Astrocyte (in vitro differentiated cells and primary cell): ENCODE data around the gene UNC5C. TPM values are rescaled to one million over a fixed set of nuclear protein-coding genes. Genes with fewer than 3 reads are reported as not detected.

Experiments used
- DNase-seq: peaks from one replicate; pipeline ENCODE4 v3.0.0-alpha.2; 2010; ENCODE audit warnings: low read depth
- FAIRE-seq: peaks from 2 replicates; lab custom pipeline; 2011; peaks lifted over from hg19 to GRCh38; lab: Jason Lieb, UNC
- H2AFZ ChIP-seq: 2 replicates; pipeline ENCODE4 v1.6.0; 2012; ENCODE audit warnings: low read depth, low read length, inconsistent platforms
- H3K27ac ChIP-seq: 2 replicates; pipeline ENCODE4 v1.5.1; 2011; ENCODE audit warnings: low read depth, low read length, inconsistent platforms
- H3K27me3 ChIP-seq: 2 replicates; pipeline ENCODE4 v1.6.0; 2011; ENCODE audit warnings: low read length, inconsistent platforms; ENCODE audit not compliant: insufficient read depth
- H3K36me3 ChIP-seq: 2 replicates; pipeline ENCODE4 v1.5.1; 2011; ENCODE audit warnings: low read length, inconsistent platforms; ENCODE audit not compliant: insufficient read depth
- H3K4me1 ChIP-seq: 2 replicates; pipeline ENCODE4 v1.5.1; 2011; ENCODE audit warnings: low read length, inconsistent platforms; ENCODE audit not compliant: insufficient read depth
- H3K4me2 ChIP-seq: 2 replicates; pipeline ENCODE4 v1.6.0; 2012; ENCODE audit warnings: low read length, inconsistent platforms
- H3K4me3 ChIP-seq: 2 replicates; pipeline ENCODE4 v1.5.1; 2011; ENCODE audit warnings: low read depth, mild to moderate bottlenecking, low read length, inconsistent platforms; ENCODE audit not compliant: insufficient read depth
- H3K79me2 ChIP-seq: 2 replicates; pipeline ENCODE4 v1.6.0; 2012; ENCODE audit warnings: mild to moderate bottlenecking, low read length, inconsistent platforms; ENCODE audit not compliant: insufficient read depth
- H3K9ac ChIP-seq: 2 replicates; pipeline ENCODE4 v1.6.0; 2012; ENCODE audit warnings: mild to moderate bottlenecking, low read length, inconsistent platforms
- H3K9me3 ChIP-seq: 2 replicates; pipeline ENCODE4 v1.5.1; 2012; ENCODE audit warnings: low read depth, mild to moderate bottlenecking, low read length, inconsistent platforms; ENCODE audit not compliant: insufficient read depth
- H4K20me1 ChIP-seq: 2 replicates; pipeline ENCODE4 v1.6.0; 2012; ENCODE audit warnings: low read length, inconsistent platforms; ENCODE audit not compliant: insufficient read depth
- H3K27ac Mint-ChIP-seq: one replicate; pipeline ENCODE4 v1.8.0; 2021; ENCODE audit warnings: mild to moderate bottlenecking, mixed read lengths; ENCODE audit not compliant: unreplicated experiment
- H3K27me3 Mint-ChIP-seq: one replicate; pipeline ENCODE4 v1.8.0; 2021; ENCODE audit warnings: low read depth, mixed read lengths; ENCODE audit not compliant: unreplicated experiment
- H3K36me3 Mint-ChIP-seq: one replicate; pipeline ENCODE4 v1.8.0; 2021; ENCODE audit warnings: low read depth, mixed read lengths; ENCODE audit not compliant: unreplicated experiment
- H3K4me1 Mint-ChIP-seq: one replicate; pipeline ENCODE4 v1.8.0; 2021; ENCODE audit warnings: low read depth, mixed read lengths; ENCODE audit not compliant: unreplicated experiment
- H3K4me3 Mint-ChIP-seq: one replicate; pipeline ENCODE4 v1.8.0; 2021; ENCODE audit warnings: mild to moderate bottlenecking, moderate library complexity, mixed read lengths; ENCODE audit not compliant: unreplicated experiment
- H3K9me3 Mint-ChIP-seq: one replicate; pipeline ENCODE4 v1.8.0; 2021; ENCODE audit warnings: mild to moderate bottlenecking, mixed read lengths; ENCODE audit not compliant: unreplicated experiment
- CTCF ChIP-seq: IDR thresholded peaks from 2 replicates; pipeline ENCODE4 v1.5.1; 2011; ENCODE audit warnings: low read depth, mild to moderate bottlenecking, inconsistent platforms, low read length, moderate library complexity; ENCODE audit not compliant: insufficient read depth
- EZH2 ChIP-seq: IDR thresholded peaks from 2 replicates; pipeline ENCODE4 v1.6.1; 2012; ENCODE audit warnings: mild to moderate bottlenecking, low read length, inconsistent platforms; ENCODE audit not compliant: insufficient read depth
- total RNA-seq: library from RNA; stranded (reverse); gene quantifications from 2 replicates; pipeline ENCODE4 v1.2.1, GENCODE V29; 2021

UNC5C gene
- total RNA-seq, 1 donor from 2014 or later = 3.1 TPM

DNA sequence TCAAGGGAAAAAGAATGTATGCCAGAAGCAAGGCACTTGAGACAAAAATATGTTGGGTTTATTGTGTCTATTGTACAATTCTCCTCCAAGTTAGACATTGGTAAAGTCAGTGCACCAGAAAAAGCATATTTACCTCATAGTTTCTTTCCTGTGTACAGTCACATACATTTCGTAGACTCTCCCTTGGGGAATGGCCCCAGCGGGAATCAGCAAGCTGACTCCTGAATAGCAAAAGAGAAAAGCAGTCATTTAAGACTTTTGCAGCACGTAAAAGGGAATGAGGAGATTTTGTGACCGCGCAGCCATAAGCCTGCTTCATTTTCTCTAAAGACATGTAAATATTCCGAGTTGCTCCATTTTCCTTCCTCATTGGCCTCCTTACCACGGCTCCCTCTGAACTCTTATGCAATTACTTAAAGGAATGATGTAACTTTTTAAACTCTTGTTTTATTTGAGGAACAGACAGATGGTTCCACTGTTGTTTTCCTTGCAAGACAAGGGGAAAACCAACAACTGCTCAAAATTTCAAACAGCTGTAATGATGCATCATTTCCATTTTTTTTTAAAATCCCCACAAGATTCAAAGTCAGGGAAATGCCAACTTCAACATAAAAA is 332.7 kb downstream of the UNC5C start:
- no peak for FAIRE-seq
- Histone ChIP-seq H3K9me3 (no peaks in the 10 kb centered on the region), H3K4me3 (no peak overlapping the region), H3K79me2 (no peaks in the 10 kb centered on the region), H3K27ac (no peak overlapping the region), H3K4me2 (no peak overlapping the region), H3K27me3 (no peaks in the 10 kb centered on the region), H4K20me1 (no peaks in the 10 kb centered on the region), H2AFZ (no peak overlapping the region), H3K4me1 (peaks cover 10% of the 10 kb centered on the region), H3K36me3 (no peaks in the 10 kb centered on the region), H3K9ac (no peak overlapping the region)
- peak overlapping the region; percentile 4 for H3K27ac Mint-ChIP-seq
- H3K4me3 Mint-ChIP-seq = no peak overlapping the region
- H3K9me3 Mint-ChIP-seq = no peaks in the 10 kb centered on the region
- H3K4me1 Mint-ChIP-seq = peaks cover 9% of the 10 kb centered on the region
- H3K36me3 Mint-ChIP-seq = no peaks in the 10 kb centered on the region
- no peak for TF ChIP-seq CTCF
- TF ChIP-seq EZH2 = no peak
- peaks cover 4% of the 10 kb centered on the region for H3K27me3 Mint-ChIP-seq
- no peak for DNase-seq

GRCh38 chr4:95215043-95215442 is 333.7 kb downstream of the UNC5C start:
- Histone ChIP-seq H3K27ac (no peak overlapping the region), H3K79me2 (no peaks in the 10 kb centered on the region), H4K20me1 (no peaks in the 10 kb centered on the region), H3K9ac (no peak overlapping the region), H3K9me3 (no peaks in the 10 kb centered on the region), H3K27me3 (no peaks in the 10 kb centered on the region), H3K36me3 (no peaks in the 10 kb centered on the region), H3K4me1 (peaks cover 10% of the 10 kb centered on the region), H3K4me2 (no peak overlapping the region), H3K4me3 (no peak overlapping the region), H2AFZ (no peak overlapping the region)
- DNase-seq (no peak), FAIRE-seq (no peak)
- H3K27me3 Mint-ChIP-seq = peaks cover 4% of the 10 kb centered on the region
- no peaks in the 10 kb centered on the region for H3K36me3 Mint-ChIP-seq
- no peak overlapping the region for H3K27ac Mint-ChIP-seq
- TF ChIP-seq EZH2 (no peak), CTCF (no peak)
- no peak overlapping the region for H3K4me3 Mint-ChIP-seq
- H3K4me1 Mint-ChIP-seq = peaks cover 9% of the 10 kb centered on the region
- no peaks in the 10 kb centered on the region for H3K9me3 Mint-ChIP-seq

DNA sequence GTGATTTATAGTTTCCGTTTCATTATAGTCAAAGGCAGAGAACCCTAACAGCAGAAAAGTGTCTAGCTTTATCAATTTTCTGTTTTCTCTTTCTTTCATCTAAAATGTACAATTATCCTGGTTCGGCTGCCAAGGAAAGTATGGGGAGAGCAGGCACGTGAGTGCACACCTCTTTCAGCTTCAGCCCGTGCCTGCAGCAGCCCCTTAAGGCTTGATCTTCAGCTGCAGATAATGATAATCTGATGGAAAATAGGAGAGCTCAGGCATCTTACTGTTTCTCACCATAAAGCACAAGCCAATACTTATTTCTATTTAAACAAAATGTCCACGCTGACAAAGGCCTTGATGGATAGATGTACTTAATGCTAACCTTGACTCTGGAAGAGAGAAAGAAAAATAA is 334.4 kb downstream of the UNC5C start:
- H3K4me3 ChIP-seq = no peak overlapping the region
- no peak overlapping the region for H2AFZ ChIP-seq
- H3K36me3 Mint-ChIP-seq = no peaks in the 10 kb centered on the region
- H3K4me1 ChIP-seq = peaks cover 6% of the 10 kb centered on the region
- DNase-seq (no peak), FAIRE-seq (no peak)
- no peak overlapping the region for H3K27ac Mint-ChIP-seq
- H3K9me3 ChIP-seq = no peaks in the 10 kb centered on the region
- no peaks in the 10 kb centered on the region for H3K9me3 Mint-ChIP-seq
- no peak overlapping the region for H3K9ac ChIP-seq
- TF ChIP-seq CTCF = no peak
- no peak for TF ChIP-seq EZH2
- H3K79me2 ChIP-seq = no peaks in the 10 kb centered on the region
- peaks cover 4% of the 10 kb centered on the region for H3K27me3 Mint-ChIP-seq
- H3K27me3 ChIP-seq = no peaks in the 10 kb centered on the region
- peaks cover 9% of the 10 kb centered on the region for H3K4me1 Mint-ChIP-seq
- H3K4me3 Mint-ChIP-seq = no peak overlapping the region
- H4K20me1 ChIP-seq = no peaks in the 10 kb centered on the region
- no peak overlapping the region for H3K4me2 ChIP-seq
- H3K36me3 ChIP-seq = no peaks in the 10 kb centered on the region
- H3K27ac ChIP-seq = no peak overlapping the region
